ENCODE measurements around the gene SREBF2. TPM values are rescaled to one million over a fixed set of nuclear protein-coding genes. Genes with fewer than 3 reads are reported as not detected.

SREBF2 gene
- total and polyA plus RNA-seq, 2 of the 13 experiments (the other 11 are each of a cell fraction or from before 2014, with no cell fraction given): 53.8 to 72.6 TPM

- Histone ChIP-seq H3K4me2 (ENCODE audit: low read depth, low read length) (peak overlapping the region; percentile 92), H3K4me3 (replicated peaks in 1 of 3; ENCODE audit: insufficient read depth in 1 of 3, low read depth in 2 of 3, low read length in 3 of 3) (peak overlapping the region; percentile 79 to 96 (median 80)), H3K36me3 (replicated peaks in 1 of 2; ENCODE audit: control insufficient read depth in 1 of 2, insufficient read depth in 2 of 2, low read length in 2 of 2) (peaks cover 5 to 20% of the 10 kb centered on the region in 2 experiments), H3K4me1 (ENCODE audit: insufficient read depth, low read length) (peaks cover 57% of the 10 kb centered on the region), H4K20me1 (ENCODE audit: insufficient read depth, low read length) (peaks cover 4% of the 10 kb centered on the region; the same call in 1 of the 2 replicates), H3K27ac (ENCODE audit: extremely low read length, insufficient read depth, low read length) (peak overlapping the region; percentile 96), H3K9me3 (ENCODE audit: low read length) (no peaks in the 10 kb centered on the region), H2AFZ (ENCODE audit: low read length) (no peak overlapping the region), H3K79me2 (ENCODE audit: insufficient read depth, low read length) (peaks cover 52% of the 10 kb centered on the region), H3K9ac (ENCODE audit: insufficient read depth, low read depth, low read length) (peak overlapping the region; percentile 99), H3K27me3 (ENCODE audit: control insufficient read depth in 1 of 2, insufficient read depth in 2 of 2, low read length in 2 of 2) (no peaks in the 10 kb centered on the region; a peak in 1 of 5 replicates)
- CTCF ChIA-PET (ENCODE audit: low intra/inter-chr PET ratio, low total read pairs): no interaction called here
- 0% methylated on average over 15 of the region's 86 CpGs for WGBS (ENCODE audit: low lambda C conversion rate)
- DNase-seq (ENCODE audit: low spot score) (no peak), FAIRE-seq (no peak), ATAC-seq (peak; percentile 13)
- POLR2A ChIA-PET: interaction anchor here (0.6 to 4.0 kb wide), 16 partner anchors 9 to 365 kb away, joined by 3 to 45 read pairs (median 4); partner anchors contain the start of genes ACO2, CCDC134, CENPM and NDUFA6
- no TSS peak for BruUV-seq (replicated peaks)
- intact Hi-C loops (cut with micrococcal nuclease; ENCODE audit: unreplicated experiment) (no loop called here), in situ Hi-C loops (cut with HindIII; ENCODE audit: extremely low pct_ligation_motif_present, low pct_unique_long_range_greater_than_20kb) (no loop called here)
- TF ChIP-seq HNF1B (CRISPR knock-in tag; IDR thresholded peaks at IDR 0.05) (peak; percentile 38; the same call in 1 of the 2 replicates), NR2F2 (IDR thresholded peaks at IDR 0.05; ENCODE audit: borderline replicate concordance, low read depth) (no peak), ARID4A (CRISPR knock-in tag; IDR thresholded peaks at IDR 0.05; ENCODE audit: borderline replicate concordance) (peak; percentile 58; the same call in 1 of the 2 replicates), KAT8 (CRISPR knock-in tag; IDR thresholded peaks at IDR 0.05) (no peak), ZNF720 (CRISPR knock-in tag; IDR thresholded peaks at IDR 0.05) (no peak), CREB3 (CRISPR knock-in tag; IDR thresholded peaks at IDR 0.05) (0 out of 2 replicates have a peak, but pooled peaks have one; percentile 20), ATF4 (CRISPR knock-in tag; IDR thresholded peaks at IDR 0.05) (no peak), ZNF574 (CRISPR knock-in tag; IDR thresholded peaks at IDR 0.05) (no peak), ARID2 (CRISPR knock-in tag; IDR thresholded peaks at IDR 0.05; ENCODE audit: borderline replicate concordance) (no peak), YEATS4 (CRISPR knock-in tag; IDR thresholded peaks at IDR 0.05; ENCODE audit: borderline replicate concordance) (peak; percentile 66), PRMT3 (CRISPR knock-in tag; IDR thresholded peaks at IDR 0.05; ENCODE audit: borderline replicate concordance, low read depth) (0 out of 2 replicates have a peak, but pooled peaks have one; percentile 45)
These were observed 582 bp downstream of the SREBF2 start for GRCh38 chr22:41833369-41834004.

Data from HepG2 (cell line).